Gastrocnemius medialis (tissue), 4 donors: Measurements from ENCODE around the gene LUZP1. TPM values are rescaled to one million over a fixed set of nuclear protein-coding genes. Genes with fewer than 3 reads are reported as not detected.

Source experiments
- ATAC-seq, 2 donors: fragments of 150-250 bp; one replicate each; pipeline ENCODE4 v1.9.1; 2016
- DNase-seq, 2 donors: peaks; one replicate each; pipeline ENCODE4 v3.0.0-alpha.2; 2019
- H3K27ac ChIP-seq, 4 donors: fragments of 200-600 bp; sonication (generic); 1 replicate in 1 of 4; 2 replicates in 3 of 4; pipeline ENCODE4 v1.5.1; 2016 to 2018; ENCODE audit warnings: mild to moderate bottlenecking in 2 of 4, moderate library complexity in 1 of 4
- H3K27me3 ChIP-seq, 3 donors: fragments of 200-600 bp; sonication (generic) in 2 of 3; 1 replicate in 1 of 3; 2 replicates in 2 of 3; pipeline versions ENCODE4 v1.5.1 to v1.6.0; 2016 to 2019; ENCODE audit warnings: mild to moderate bottlenecking in 1 of 3, moderate library complexity in 1 of 3
- H3K36me3 ChIP-seq, 2 donors: fragments of 200-600 bp; sonication (generic) in 1 of 2; one replicate each; pipeline ENCODE4 v1.5.1; 2017 to 2018
- H3K4me1 ChIP-seq, 2 donors: fragments of 200-600 bp; sonication (generic) in 1 of 2; one replicate each; pipeline ENCODE4 v1.5.1; 2016 to 2017; ENCODE audit warnings: mild to moderate bottlenecking in 2 of 2
- H3K4me3 ChIP-seq, 4 donors: fragments of 200-600 bp; sonication (generic) in 3 of 4; 1 replicate in 1 of 4; 2 replicates in 3 of 4; pipeline ENCODE4 v1.5.1; 2016 to 2019; ENCODE audit warnings: mild to moderate bottlenecking in 2 of 4
- H3K9me3 ChIP-seq, 3 donors: fragments of 200-600 bp; sonication (generic) in 2 of 3; 1 replicate in 1 of 3; 2 replicates in 2 of 3; pipeline ENCODE4 v1.5.1; 2016 to 2019
- CTCF ChIP-seq, 5 experiments: fragments of 450-650 bp in 3 of 5; fragments of 200-600 bp in 2 of 5; sonication (generic) in 2 of 5; IDR thresholded peaks in 4 of 5; conservative IDR thresholded peaks in 1 of 5; 1 replicate in 4 of 5; 2 replicates in 1 of 5; pipeline ENCODE4 v1.5.1; 2016 to 2019; ENCODE audit warnings: antibody characterized with exemption in 5 of 5, mild to moderate bottlenecking in 3 of 5, moderate library complexity in 3 of 5
- POLR2A ChIP-seq, 2 donors: fragments of 450-650 bp; IDR thresholded peaks; one replicate each; pipeline ENCODE4 v1.6.1; 2017; ENCODE audit warnings: antibody characterized with exemption in 2 of 2, mild to moderate bottlenecking in 2 of 2, moderate library complexity in 2 of 2
- in situ Hi-C, 4 donors: fragments of 200-750 bp; cut with MboI; loops; one replicate each; pipeline versions ENCODE4 v1.15.0 to v1.8.0; 2017; ENCODE audit warnings: low sequenced_read_pairs in 4 of 4
- intact Hi-C: fragments of 100-400 bp; cut with DNase I; formaldehyde crosslinking; loops from one replicate; pipeline ENCODE4 v1.15.1; 2023; ENCODE audit warnings: low total_unique reads
- total RNA-seq, 4 donors: library from RNA; depleted of rRNA; stranded (reverse); fragments of >200 nt; gene quantifications; one replicate each; pipeline versions ENCODE4 v1.1.0 to v1.2.3, GENCODE V29; 2016

Gene LUZP1
- total RNA-seq, 4 donors from 2014 or later: 4.1 to 5.4 (median 4.9) TPM

- no peak for ATAC-seq
- intact Hi-C loops: no loop called here
Measured at GRCh38 chr1:23102289-23102688, 66.4 kb downstream of the LUZP1 start.

GRCh38 chr1:23101887-23102286, 66.8 kb downstream of the LUZP1 start:
- H3K27ac ChIP-seq: peak overlapping the region; percentile 34 to 53 (median 46)
- ATAC-seq (no peak), DNase-seq (no peak)
- no peak overlapping the region for H3K4me3 ChIP-seq
- peaks cover 17 to 34% of the 10 kb centered on the region in 2 donors for H3K4me1 ChIP-seq
- no peaks in the 10 kb centered on the region for H3K27me3 ChIP-seq
- intact Hi-C loops: no loop called here
- TF ChIP-seq CTCF (IDR thresholded peaks at IDR 0.05 in 4 of 5, conservative IDR thresholded peaks at IDR 0.05 in 1 of 5): no peak
- no peak for TF ChIP-seq POLR2A (IDR thresholded peaks at IDR 0.05)
- in situ Hi-C loops: no loop called here
- H3K9me3 ChIP-seq: no peaks in the 10 kb centered on the region
- H3K36me3 ChIP-seq: peaks cover 0 to 2% of the 10 kb centered on the region in 2 donors

More at GRCh38 chr1:23102289-23102688, 66.4 kb downstream of the LUZP1 start:
- H3K9me3 ChIP-seq: no peaks in the 10 kb centered on the region
- in situ Hi-C loops: no loop called here
- no peak for TF ChIP-seq POLR2A (IDR thresholded peaks at IDR 0.05)
- no peak for TF ChIP-seq CTCF (IDR thresholded peaks at IDR 0.05 in 4 of 5, conservative IDR thresholded peaks at IDR 0.05 in 1 of 5)
- no peak overlapping the region for H3K4me3 ChIP-seq
- peak overlapping the region in 3 of 4 donors; percentile 41 to 53 (median 50) for H3K27ac ChIP-seq
- H3K27me3 ChIP-seq: no peaks in the 10 kb centered on the region
- peaks cover 17 to 34% of the 10 kb centered on the region in 2 donors for H3K4me1 ChIP-seq
- peaks cover 0 to 6% of the 10 kb centered on the region in 2 donors for H3K36me3 ChIP-seq
- DNase-seq: no peak

- H3K9me3 ChIP-seq: no peaks in the 10 kb centered on the region
- H3K4me1 ChIP-seq: peaks cover 17 to 34% of the 10 kb centered on the region in 2 donors
- TF ChIP-seq CTCF (IDR thresholded peaks at IDR 0.05 in 4 of 5, conservative IDR thresholded peaks at IDR 0.05 in 1 of 5): no peak
- TF ChIP-seq POLR2A (IDR thresholded peaks at IDR 0.05): no peak
- no peak overlapping the region for H3K4me3 ChIP-seq
- H3K36me3 ChIP-seq: no peaks in the 10 kb centered on the region
- ATAC-seq (no peak), DNase-seq (no peak)
- H3K27me3 ChIP-seq: no peaks in the 10 kb centered on the region
- intact Hi-C loops (no loop called here), in situ Hi-C loops (no loop called here)
- peak overlapping the region; percentile 34 to 53 (median 52) for H3K27ac ChIP-seq
Measured at GRCh38 chr1:23101101-23101827, 67.4 kb downstream of the LUZP1 start.

GRCh38 chr1:23100074-23100748, 68.4 kb downstream of the LUZP1 start:
- peak overlapping the region; percentile 38 to 53 (median 52) for H3K27ac ChIP-seq
- ATAC-seq (peak; percentile 60 to 86), DNase-seq (peak; percentile 25 to 43)
- no peak overlapping the region for H3K4me3 ChIP-seq
- in situ Hi-C loops (no loop called here), intact Hi-C loops (no loop called here)
- TF ChIP-seq POLR2A (IDR thresholded peaks at IDR 0.05) (no peak), CTCF (IDR thresholded peaks at IDR 0.05 in 4 of 5, conservative IDR thresholded peaks at IDR 0.05 in 1 of 5) (no peak)
- H3K27me3 ChIP-seq: no peaks in the 10 kb centered on the region
- H3K9me3 ChIP-seq: no peaks in the 10 kb centered on the region
- no peaks in the 10 kb centered on the region for H3K36me3 ChIP-seq
- peaks cover 17 to 34% of the 10 kb centered on the region in 2 donors for H3K4me1 ChIP-seq
